Measurements from ENCODE around the gene CDC42.

Gene CDC42

GRCh38 chr1:22131062-22131461 lies 78.6 kb downstream of the CDC42 start:
- no peak for TF ChIP-seq CTCF (IDR thresholded peaks at IDR 0.05; ENCODE audit: borderline replicate concordance, insufficient read depth, low read depth, low read length)

GRCh38 chr1:22131875-22132486 lies 79.5 kb downstream of the CDC42 start:
- no peak overlapping the region for H3K4me3 ChIP-seq (ENCODE audit: low read depth, low read length)
- TF ChIP-seq CTCF (IDR thresholded peaks at IDR 0.05; ENCODE audit: borderline replicate concordance, insufficient read depth, low read depth, low read length) = peak; percentile 92

More at GRCh38 chr1:22131062-22131461, 78.6 kb downstream of the CDC42 start:
- H3K4me3 ChIP-seq (ENCODE audit: low read depth, low read length) = no peak overlapping the region

GRCh38 chr1:22132517-22133235 lies 80.2 kb downstream of the CDC42 start:
- H3K4me3 ChIP-seq (ENCODE audit: low read depth, low read length) = no peak overlapping the region
- TF ChIP-seq CTCF (IDR thresholded peaks at IDR 0.05; ENCODE audit: borderline replicate concordance, insufficient read depth, low read depth, low read length) = no peak

GRCh38 chr1:22133247-22133930 lies 80.9 kb downstream of the CDC42 start:
- H3K4me3 ChIP-seq (ENCODE audit: low read depth, low read length) = no peak overlapping the region
- no peak for TF ChIP-seq CTCF (IDR thresholded peaks at IDR 0.05; ENCODE audit: borderline replicate concordance, insufficient read depth, low read depth, low read length)

- no peak for TF ChIP-seq CTCF (IDR thresholded peaks at IDR 0.05; ENCODE audit: borderline replicate concordance, insufficient read depth, low read depth, low read length)
- no peak overlapping the region for H3K4me3 ChIP-seq (ENCODE audit: low read depth, low read length)
Measured at GRCh38 chr1:22133931-22134324, 81.4 kb downstream of the CDC42 start.

- TF ChIP-seq CTCF (IDR thresholded peaks at IDR 0.05; ENCODE audit: borderline replicate concordance, insufficient read depth, low read depth, low read length) = no peak
Measured at GRCh38 chr1:22137004-22137720, 84.7 kb downstream of the CDC42 start.

More at GRCh38 chr1:22137004-22137720, 84.7 kb downstream of the CDC42 start:
- H3K4me3 ChIP-seq (ENCODE audit: low read depth, low read length) = no peak overlapping the region
